Spleen (tissue), 11 donors: ENCODE data around the gene GGTLC3. TPM values are rescaled to one million over a fixed set of nuclear protein-coding genes. Genes with fewer than 3 reads are reported as not detected.
"Not testable (repeated sequence)": the region's sequence is repeated elsewhere in the genome, so short reads cannot be mapped to it uniquely, and the experiment has no call there.

Experiments used
- DNase-seq: peaks from one replicate; pipeline ENCODE4 v3.0.0-alpha.2; 2020
- H3K27ac ChIP-seq, 8 donors: fragments of 200-600 bp; sonication (generic) in 7 of 8; 1 replicate in 4 of 8; 2 replicates in 4 of 8; pipeline versions ENCODE4 v1.5.0 to v1.8.0; 2016 to 2021; ENCODE audit warnings: inconsistent platforms in 4 of 8, mild to moderate bottlenecking in 4 of 8, moderate library complexity in 1 of 8
- H3K27me3 ChIP-seq, 7 donors: fragments of 200-600 bp; sonication (generic) in 6 of 7; replicated peaks in 1 of 7; 1 replicate in 4 of 7; 2 replicates in 3 of 7; pipeline versions ENCODE4 v1.5.0 to v1.8.0; 2016 to 2021; ENCODE audit warnings: inconsistent platforms in 3 of 7, mild to moderate bottlenecking in 1 of 7
- H3K36me3 ChIP-seq, 6 donors: fragments of 200-600 bp; sonication (generic) in 5 of 6; 1 replicate in 4 of 6; 2 replicates in 2 of 6; pipeline versions ENCODE4 v1.5.0 to v1.8.0; 2016 to 2021; ENCODE audit warnings: inconsistent platforms in 2 of 6
- H3K4me1 ChIP-seq, 6 donors: fragments of 200-600 bp; sonication (generic) in 5 of 6; 1 replicate in 3 of 6; 2 replicates in 3 of 6; pipeline versions ENCODE4 v1.5.0 to v1.8.0; 2016 to 2021; ENCODE audit warnings: inconsistent platforms in 3 of 6
- H3K4me3 ChIP-seq, 8 donors: fragments of 200-600 bp; sonication (generic) in 7 of 8; 1 replicate in 4 of 8; 2 replicates in 4 of 8; pipeline versions ENCODE4 v1.5.0 to v1.8.0; 2016 to 2021; ENCODE audit warnings: inconsistent platforms in 4 of 8, mild to moderate bottlenecking in 4 of 8, moderate library complexity in 2 of 8
- H3K9me3 ChIP-seq, 8 donors: fragments of 200-600 bp; sonication (generic) in 7 of 8; 1 replicate in 4 of 8; 2 replicates in 4 of 8; pipeline versions ENCODE4 v1.5.0 to v1.8.0; 2016 to 2021; ENCODE audit warnings: inconsistent platforms in 4 of 8
- POLR2AphosphoS5 ChIP-seq, 3 donors: sonication (generic); formaldehyde crosslinking; IDR thresholded peaks; one replicate each; pipeline ENCODE4 v1.5.1; 2017; ENCODE audit warnings: antibody characterized with exemption in 3 of 3
- WGBS, 5 donors: extraction: QIAGEN DNeasy Blood & Tissue Kit in 3 of 5; methylation state at CpG; one replicate each; pipeline versions ENCODE4 v1.1.5 to v1.1.7; 2013 to 2018; 5-methylcytosine and 5-hydroxymethylcytosine counted together
- intact Hi-C: fragments of 100-400 bp; cut with DNase I; formaldehyde crosslinking; loops from one replicate; pipeline ENCODE4 v1.15.0; 2023; ENCODE audit warnings: low total_unique reads
- polyA plus RNA-seq, 3 donors: library from polyadenylated mRNA; stranded (reverse); fragments of 200-250 nt; gene quantifications; one replicate each; pipeline ENCODE4 v1.2.1, GENCODE V29; 2013
- total RNA-seq, 7 donors: library from RNA; depleted of rRNA in 3 of 7; stranded (reverse); fragments of >200 nt in 3 of 7; fragmentation: NEBNext Ultra II Directional in 4 of 7; extraction: Animal tissue kit (Norgen Biotek cat#: 25700) in 4 of 7; gene quantifications; one replicate each; pipeline versions ENCODE4 v1.1.0 to v1.2.1, GENCODE V29; 2016 to 2021
- donor health status: healthy with polysubstance abuse.
- donor health status: DM: no; HTN: no; CAD: no; lungs with moderate emphysema.
- donor health status: DM: no; HTN: no; CAD: no.
- donor health status: Bipolar disorder and iron deficiency.
- donor health status: healthy.
- donor health status: DM: no; HTN: no; CAD: no.
- donor health status: DM: yes; HTN: yes; CAD: no.

Gene GGTLC3
- total and polyA plus RNA-seq, 10 donors: not detected

GRCh38 chr22:18549458-18550179 lies 31.7 kb upstream of the GGTLC3 start:
- intact Hi-C loops, H3K9me3 ChIP-seq, DNase-seq, H3K27me3 ChIP-seq, H3K4me1 ChIP-seq, H3K36me3 ChIP-seq, H3K27ac ChIP-seq, H3K4me3 ChIP-seq: not testable (repeated sequence)
- 38 to 96% (median 67%) methylated on average over 4 to 9 of the region's 13 CpGs; no CpG with 5 or more reads in 2 of the 5 donors for WGBS, 5 donors
- peak in 1 of 3 donors; percentile 43 for TF ChIP-seq POLR2AphosphoS5 (IDR thresholded peaks at IDR 0.05)

GRCh38 chr22:18544615-18545014 lies 26.7 kb upstream of the GGTLC3 start:
- intact Hi-C loops: not testable (repeated sequence)

GRCh38 chr22:18543400-18543799 lies 25.4 kb upstream of the GGTLC3 start:
- H3K9me3 ChIP-seq, intact Hi-C loops, H3K4me3 ChIP-seq, DNase-seq, H3K4me1 ChIP-seq, H3K27me3 ChIP-seq, H3K27ac ChIP-seq, H3K36me3 ChIP-seq: not testable (repeated sequence)
- WGBS, 5 donors: no CpG with 5 or more reads among the region's 11 CpGs

More at GRCh38 chr22:18544615-18545014, 26.7 kb upstream of the GGTLC3 start:
- not testable (repeated sequence) for H3K36me3 ChIP-seq, H3K27me3 ChIP-seq, H3K4me1 ChIP-seq, DNase-seq, H3K9me3 ChIP-seq, H3K27ac ChIP-seq, H3K4me3 ChIP-seq
- WGBS, 5 donors: 87 to 94% methylated on average over 5 to 8 of the region's 13 CpGs; no CpG with 5 or more reads in 3 of the 5 donors

- intact Hi-C loops, DNase-seq, H3K9me3 ChIP-seq, H3K4me1 ChIP-seq, H3K36me3 ChIP-seq, H3K27me3 ChIP-seq, H3K27ac ChIP-seq, H3K4me3 ChIP-seq: not testable (repeated sequence)
- whole genome bisulfite sequencing, 5 donors: 89 to 91% (median 90%) methylated on average over 5 of the region's 6 CpGs; no CpG with 5 or more reads in 2 of the 5 donors
Observed at GRCh38 chr22:18539994-18540393, 22.0 kb upstream of the GGTLC3 start.

- DNase-seq, H3K4me1 ChIP-seq, H3K27me3 ChIP-seq, H3K4me3 ChIP-seq, H3K27ac ChIP-seq, H3K9me3 ChIP-seq, intact Hi-C loops, H3K36me3 ChIP-seq: not testable (repeated sequence)
- 80 to 100% methylated on average over 1 to 2 of the region's 12 CpGs; no CpG with 5 or more reads in 3 of the 5 donors for WGBS, 5 donors
Observed at GRCh38 chr22:18534315-18534714, 16.4 kb upstream of the GGTLC3 start.

GRCh38 chr22:18533633-18534032 lies 15.7 kb upstream of the GGTLC3 start:
- DNase-seq, H3K9me3 ChIP-seq, H3K4me1 ChIP-seq, H3K36me3 ChIP-seq, intact Hi-C loops, H3K4me3 ChIP-seq, H3K27me3 ChIP-seq, H3K27ac ChIP-seq: not testable (repeated sequence)
- no CpG with 5 or more reads among the region's 11 CpGs for WGBS, 5 donors

- H3K4me1 ChIP-seq, H3K9me3 ChIP-seq, intact Hi-C loops, H3K27me3 ChIP-seq, H3K27ac ChIP-seq, H3K36me3 ChIP-seq: not testable (repeated sequence)
- peak; percentile 71 for DNase-seq
- WGBS, 5 donors: 0 to 20% methylated on average over 2 to 3 of the region's 57 CpGs; no CpG with 5 or more reads in 3 of the 5 donors
- peak overlapping the region in 1 of 8 donors; percentile 32 for H3K4me3 ChIP-seq
Observed at GRCh38 chr22:18529416-18530145, 11.6 kb upstream of the GGTLC3 start.
